Measurements from ENCODE around the gene WWOX. TPM values are rescaled to one million over a fixed set of nuclear protein-coding genes. Genes with fewer than 3 reads are reported as not detected.

The WWOX gene
- total RNA-seq, 1 donor from 2014 or later, result 18.6 TPM

GRCh38 chr16:78523212-78523985 is 423.9 kb downstream of the WWOX start:
- no peaks in the 10 kb centered on the region for H3K27me3 Mint-ChIP-seq (ENCODE audit: unreplicated experiment)
- H3K4me1 Mint-ChIP-seq (ENCODE audit: unreplicated experiment), result no peaks in the 10 kb centered on the region
- no peak overlapping the region for H3K27ac Mint-ChIP-seq (ENCODE audit: unreplicated experiment)
- H3K36me3 Mint-ChIP-seq (ENCODE audit: low read depth, unreplicated experiment), result no peaks in the 10 kb centered on the region
- H3K4me3 Mint-ChIP-seq (ENCODE audit: unreplicated experiment), result no peak overlapping the region
- H3K9me3 Mint-ChIP-seq (ENCODE audit: unreplicated experiment), result no peaks in the 10 kb centered on the region
- TF ChIP-seq, protein P1, sequence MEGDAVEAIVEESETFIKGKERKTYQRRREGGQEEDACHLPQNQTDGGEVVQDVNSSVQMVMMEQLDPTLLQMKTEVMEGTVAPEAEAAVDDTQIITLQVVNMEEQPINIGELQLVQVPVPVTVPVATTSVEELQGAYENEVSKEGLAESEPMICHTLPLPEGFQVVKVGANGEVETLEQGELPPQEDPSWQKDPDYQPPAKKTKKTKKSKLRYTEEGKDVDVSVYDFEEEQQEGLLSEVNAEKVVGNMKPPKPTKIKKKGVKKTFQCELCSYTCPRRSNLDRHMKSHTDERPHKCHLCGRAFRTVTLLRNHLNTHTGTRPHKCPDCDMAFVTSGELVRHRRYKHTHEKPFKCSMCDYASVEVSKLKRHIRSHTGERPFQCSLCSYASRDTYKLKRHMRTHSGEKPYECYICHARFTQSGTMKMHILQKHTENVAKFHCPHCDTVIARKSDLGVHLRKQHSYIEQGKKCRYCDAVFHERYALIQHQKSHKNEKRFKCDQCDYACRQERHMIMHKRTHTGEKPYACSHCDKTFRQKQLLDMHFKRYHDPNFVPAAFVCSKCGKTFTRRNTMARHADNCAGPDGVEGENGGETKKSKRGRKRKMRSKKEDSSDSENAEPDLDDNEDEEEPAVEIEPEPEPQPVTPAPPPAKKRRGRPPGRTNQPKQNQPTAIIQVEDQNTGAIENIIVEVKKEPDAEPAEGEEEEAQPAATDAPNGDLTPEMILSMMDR (IDR thresholded peaks at IDR 0.05; ENCODE audit: unreplicated experiment), result no peak
- DNase-seq (ENCODE audit: low spot score), result no peak

GRCh38 chr16:78524066-78524595 is 424.7 kb downstream of the WWOX start:
- Mint-ChIP-seq H3K9me3 (ENCODE audit: unreplicated experiment) (no peaks in the 10 kb centered on the region), H3K4me1 (ENCODE audit: unreplicated experiment) (no peaks in the 10 kb centered on the region), H3K27ac (ENCODE audit: unreplicated experiment) (no peak overlapping the region), H3K36me3 (ENCODE audit: low read depth, unreplicated experiment) (no peaks in the 10 kb centered on the region), H3K27me3 (ENCODE audit: unreplicated experiment) (no peaks in the 10 kb centered on the region), H3K4me3 (ENCODE audit: unreplicated experiment) (no peak overlapping the region)
- TF ChIP-seq, protein P1 (IDR thresholded peaks at IDR 0.05; ENCODE audit: unreplicated experiment), result no peak
- DNase-seq (ENCODE audit: low spot score), result no peak

- no peak for DNase-seq (ENCODE audit: low spot score)
- H3K4me3 Mint-ChIP-seq (ENCODE audit: unreplicated experiment), result no peak overlapping the region
- H3K36me3 Mint-ChIP-seq (ENCODE audit: low read depth, unreplicated experiment), result no peaks in the 10 kb centered on the region
- H3K9me3 Mint-ChIP-seq (ENCODE audit: unreplicated experiment), result no peaks in the 10 kb centered on the region
- H3K4me1 Mint-ChIP-seq (ENCODE audit: unreplicated experiment), result no peaks in the 10 kb centered on the region
- no peak overlapping the region for H3K27ac Mint-ChIP-seq (ENCODE audit: unreplicated experiment)
- H3K27me3 Mint-ChIP-seq (ENCODE audit: unreplicated experiment), result no peaks in the 10 kb centered on the region
- TF ChIP-seq, protein P1 (IDR thresholded peaks at IDR 0.05; ENCODE audit: unreplicated experiment), result no peak
Measured at GRCh38 chr16:78528265-78528664, 428.8 kb downstream of the WWOX start.

DNA sequence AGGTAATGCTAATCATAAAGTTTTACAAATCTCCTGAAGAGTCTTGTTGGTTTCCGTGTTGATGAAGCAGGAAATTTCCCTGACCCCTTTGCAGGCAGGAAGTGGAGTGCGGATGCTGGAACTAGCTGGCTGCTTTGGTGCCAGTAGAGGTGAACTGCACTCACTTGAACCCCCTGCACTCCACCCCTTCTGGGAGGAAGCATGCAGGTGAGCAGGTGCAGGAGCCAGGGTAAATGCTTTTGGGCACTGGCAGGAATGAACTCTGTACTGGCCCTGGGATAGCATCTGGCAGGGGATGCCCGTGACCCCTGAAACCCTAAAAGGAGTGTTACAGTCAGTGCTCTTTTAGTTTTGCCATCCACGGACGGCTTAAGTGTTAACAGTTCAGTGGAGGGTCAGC is 430.4 kb downstream of the WWOX start:
- no peak overlapping the region for H3K27ac Mint-ChIP-seq (ENCODE audit: unreplicated experiment)
- TF ChIP-seq, protein P1 (IDR thresholded peaks at IDR 0.05; ENCODE audit: unreplicated experiment), result no peak
- no peaks in the 10 kb centered on the region for H3K27me3 Mint-ChIP-seq (ENCODE audit: unreplicated experiment)
- no peak for DNase-seq (ENCODE audit: low spot score)
- no peaks in the 10 kb centered on the region for H3K36me3 Mint-ChIP-seq (ENCODE audit: low read depth, unreplicated experiment)
- no peaks in the 10 kb centered on the region for H3K9me3 Mint-ChIP-seq (ENCODE audit: unreplicated experiment)
- H3K4me3 Mint-ChIP-seq (ENCODE audit: unreplicated experiment), result no peak overlapping the region
- H3K4me1 Mint-ChIP-seq (ENCODE audit: unreplicated experiment), result no peaks in the 10 kb centered on the region

- no peaks in the 10 kb centered on the region for H3K4me1 Mint-ChIP-seq (ENCODE audit: unreplicated experiment)
- no peak for DNase-seq (ENCODE audit: low spot score)
- H3K27ac Mint-ChIP-seq (ENCODE audit: unreplicated experiment), result no peak overlapping the region
- TF ChIP-seq, protein P1 (IDR thresholded peaks at IDR 0.05; ENCODE audit: unreplicated experiment), result no peak
- H3K36me3 Mint-ChIP-seq (ENCODE audit: low read depth, unreplicated experiment), result no peaks in the 10 kb centered on the region
- no peak overlapping the region for H3K4me3 Mint-ChIP-seq (ENCODE audit: unreplicated experiment)
- H3K27me3 Mint-ChIP-seq (ENCODE audit: unreplicated experiment), result no peaks in the 10 kb centered on the region
- no peaks in the 10 kb centered on the region for H3K9me3 Mint-ChIP-seq (ENCODE audit: unreplicated experiment)
Measured at GRCh38 chr16:78530283-78530682, 430.8 kb downstream of the WWOX start.
